MCF 10A (cell line): ENCODE results near the gene PDE1C. TPM values are rescaled to one million over a fixed set of nuclear protein-coding genes. Genes with fewer than 3 reads are reported as not detected.

Experiments used
- BruUV-seq: library from RNA; stranded (reverse); fragments of 400-500 nt; replicated peaks from 2 replicates; lab custom pipeline; 2021; lab: Mats Ljungman, UMichigan
- CTCF ChIA-PET: fragments of 300-600 bp; sonication (Branson Sonifier 250); formaldehyde crosslinking; extraction: SDS; loops from one replicate; lab custom pipeline; 2021; ENCODE audit warnings: antibody characterized with exemption, inconsistent platforms; lab: Yijun Ruan, JAX
- POLR2A ChIA-PET: fragments of 300-600, 350-650 bp; sonication (Branson Sonifier 250); formaldehyde crosslinking; extraction: SDS; loops from one replicate; lab custom pipeline; 2020; ENCODE audit warnings: antibody characterized with exemption, inconsistent platforms; lab: Yijun Ruan, JAX
- DNase-seq: peaks from one replicate; pipeline ENCODE4 v3.0.0-alpha.2; 2018; ENCODE audit not compliant: unreplicated experiment
- H3K27ac Mint-ChIP-seq: one replicate; pipeline ENCODE4 v1.8.0; 2022; ENCODE audit warnings: mild to moderate bottlenecking, low read depth, mixed read lengths; ENCODE audit not compliant: unreplicated experiment
- H3K27me3 Mint-ChIP-seq: one replicate; pipeline ENCODE4 v1.8.0; 2022; ENCODE audit warnings: mixed read lengths; ENCODE audit not compliant: insufficient read depth, unreplicated experiment
- H3K36me3 Mint-ChIP-seq: one replicate; pipeline ENCODE4 v1.8.0; 2022; ENCODE audit warnings: mild to moderate bottlenecking, moderate library complexity, mixed read lengths; ENCODE audit not compliant: insufficient read depth, unreplicated experiment
- H3K4me1 Mint-ChIP-seq: one replicate; pipeline ENCODE4 v1.8.0; 2022; ENCODE audit warnings: mixed read lengths; ENCODE audit not compliant: insufficient read depth, unreplicated experiment
- H3K4me3 Mint-ChIP-seq: one replicate; pipeline ENCODE4 v1.8.0; 2022; ENCODE audit warnings: mild to moderate bottlenecking, moderate library complexity, mixed read lengths; ENCODE audit not compliant: unreplicated experiment
- H3K9me3 Mint-ChIP-seq: one replicate; pipeline ENCODE4 v1.8.0; 2022; ENCODE audit warnings: mixed read lengths; ENCODE audit not compliant: unreplicated experiment
- CTCF ChIP-seq: fragments of 200-600 bp; IDR thresholded peaks from one replicate; pipeline ENCODE4 v1.8.0; 2022; ENCODE audit warnings: antibody characterized with exemption, mild to moderate bottlenecking; ENCODE audit not compliant: unreplicated experiment
- intact Hi-C: fragments of 100-400 bp; cut with micrococcal nuclease; formaldehyde crosslinking; loops from 2 replicates; pipeline ENCODE4 v1.14.1; 2022
- total RNA-seq: library from RNA; stranded (reverse); gene quantifications from 2 replicates; pipeline ENCODE4 v1.2.3, GENCODE V29; 2022

Gene PDE1C
- total RNA-seq, 1 experiment from 2014 or later = 0.14 TPM

DNA sequence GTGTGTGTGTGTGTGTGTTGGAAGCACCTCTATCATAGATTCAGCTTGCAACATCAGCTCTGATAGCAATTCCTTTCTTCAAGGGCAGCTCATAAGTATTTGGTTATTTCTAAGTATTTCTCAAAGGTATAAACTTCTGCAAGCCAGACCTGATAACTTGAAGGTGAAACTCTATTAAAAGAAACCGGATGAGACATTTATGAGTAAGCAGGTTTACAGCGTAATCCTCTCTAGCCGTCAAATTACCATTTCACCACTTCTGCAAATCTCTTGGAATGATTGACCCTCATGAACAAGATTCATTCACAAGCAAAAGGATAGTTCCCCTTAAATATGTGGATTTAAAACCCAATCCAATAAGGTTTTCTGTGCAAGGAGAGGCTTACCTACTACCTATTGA, 23.1 kb downstream of the PDE1C start:
- no peak overlapping the region for H3K27ac Mint-ChIP-seq
- H3K4me3 Mint-ChIP-seq = no peak overlapping the region
- ChIA-PET POLR2A (no interaction called here), CTCF (interaction anchor here (0.6 kb wide), 1 partner anchor 275 kb away, joined by 5 read pairs; no protein-coding TSS in a partner anchor)
- BruUV-seq = no TSS peak
- no peak for DNase-seq
- no peak for TF ChIP-seq CTCF
- H3K36me3 Mint-ChIP-seq = no peaks in the 10 kb centered on the region
- H3K27me3 Mint-ChIP-seq = no peaks in the 10 kb centered on the region
- peaks cover 5% of the 10 kb centered on the region for H3K4me1 Mint-ChIP-seq
- intact Hi-C loops = loop anchor here (10.0 kb wide), 1 partner anchor 302 kb away; no protein-coding TSS in a partner anchor
- no peaks in the 10 kb centered on the region for H3K9me3 Mint-ChIP-seq

- intact Hi-C loops = loop anchor here (10.0 kb wide), 1 partner anchor 300 kb away; no protein-coding TSS in a partner anchor
- Mint-ChIP-seq H3K36me3 (no peaks in the 10 kb centered on the region), H3K27me3 (no peaks in the 10 kb centered on the region), H3K4me1 (peaks cover 5% of the 10 kb centered on the region), H3K4me3 (no peak overlapping the region), H3K27ac (no peak overlapping the region), H3K9me3 (no peaks in the 10 kb centered on the region)
- ChIA-PET POLR2A (no interaction called here), CTCF (no interaction called here)
- no TSS peak for BruUV-seq
- no peak for TF ChIP-seq CTCF
- no peak for DNase-seq
These were observed 25.0 kb downstream of the PDE1C start for GRCh38 chr7:32045228-32045627.

- no peaks in the 10 kb centered on the region for H3K27me3 Mint-ChIP-seq
- H3K9me3 Mint-ChIP-seq = no peaks in the 10 kb centered on the region
- no TSS peak for BruUV-seq
- CTCF ChIA-PET = no interaction called here
- POLR2A ChIA-PET = no interaction called here
- H3K4me3 Mint-ChIP-seq = no peak overlapping the region
- intact Hi-C loops = loop anchor here (5.0 to 10.0 kb wide), 3 partner anchors 118 to 300 kb away; no protein-coding TSS in a partner anchor
- peaks cover 5% of the 10 kb centered on the region for H3K4me1 Mint-ChIP-seq
- no peaks in the 10 kb centered on the region for H3K36me3 Mint-ChIP-seq
- H3K27ac Mint-ChIP-seq = no peak overlapping the region
- TF ChIP-seq CTCF = no peak
- DNase-seq = no peak
These were observed 25.5 kb downstream of the PDE1C start for GRCh38 chr7:32044739-32045138.

GRCh38 chr7:32043688-32044087, 26.5 kb downstream of the PDE1C start:
- H3K9me3 Mint-ChIP-seq = no peaks in the 10 kb centered on the region
- CTCF ChIA-PET = no interaction called here
- POLR2A ChIA-PET = no interaction called here
- no peaks in the 10 kb centered on the region for H3K27me3 Mint-ChIP-seq
- BruUV-seq = no TSS peak
- no peak for TF ChIP-seq CTCF
- H3K4me3 Mint-ChIP-seq = no peak overlapping the region
- H3K36me3 Mint-ChIP-seq = no peaks in the 10 kb centered on the region
- intact Hi-C loops = loop anchor here (5.0 to 10.0 kb wide), 3 partner anchors 119 to 299 kb away; no protein-coding TSS in a partner anchor
- H3K27ac Mint-ChIP-seq = no peak overlapping the region
- no peaks in the 10 kb centered on the region for H3K4me1 Mint-ChIP-seq
- peak; percentile 57 for DNase-seq
